Type B pancreatic cell (in vitro differentiated cells): ENCODE data around the gene SLC35F1. TPM values are rescaled to one million over a fixed set of nuclear protein-coding genes. Genes with fewer than 3 reads are reported as not detected.

Source experiments
- DNase-seq: peaks from one replicate; pipeline ENCODE4 v3.0.0; 2021; ENCODE audit warnings: mixed read lengths; ENCODE audit not compliant: unreplicated experiment; ENCODE audit errors: extremely low spot score
- H3K27ac Mint-ChIP-seq: 2 replicates; pipeline ENCODE4 v1.8.0; 2021; ENCODE audit warnings: mild to moderate bottlenecking, mixed read lengths
- H3K27me3 Mint-ChIP-seq: 2 replicates; pipeline ENCODE4 v1.8.0; 2021; ENCODE audit warnings: mixed read lengths
- H3K36me3 Mint-ChIP-seq: 2 replicates; pipeline ENCODE4 v1.8.0; 2021; ENCODE audit warnings: mixed read lengths
- H3K4me1 Mint-ChIP-seq: one replicate; pipeline ENCODE4 v1.8.0; 2021; ENCODE audit warnings: mixed read lengths; ENCODE audit not compliant: unreplicated experiment
- H3K4me3 Mint-ChIP-seq: 2 replicates; pipeline ENCODE4 v1.8.0; 2021; ENCODE audit warnings: mild to moderate bottlenecking, mixed read lengths
- H3K9me3 Mint-ChIP-seq: 2 replicates; pipeline ENCODE4 v1.8.0; 2021; ENCODE audit warnings: mixed read lengths
- CTCF ChIP-seq: fragments of 200-600 bp; sonication (generic); conservative IDR thresholded peaks from 2 replicates; pipeline ENCODE4 v1.5.0; 2021; ENCODE audit warnings: antibody characterized with exemption, mild to moderate bottlenecking
- total RNA-seq: library from RNA; stranded (reverse); gene quantifications from 2 replicates; pipeline ENCODE4 v1.2.1, GENCODE V29; 2021; ENCODE audit warnings: low replicate concordance

Gene SLC35F1
- total RNA-seq, 1 donor from 2014 or later = 6.1 TPM

- Mint-ChIP-seq H3K36me3 (no peaks in the 10 kb centered on the region), H3K9me3 (no peaks in the 10 kb centered on the region), H3K4me3 (no peak overlapping the region), H3K27me3 (no peaks in the 10 kb centered on the region), H3K27ac (no peak overlapping the region), H3K4me1 (no peaks in the 10 kb centered on the region)
- DNase-seq = no peak
- no peak for TF ChIP-seq CTCF
These were observed 216.5 kb downstream of the SLC35F1 start for GRCh38 chr6:118123503-118124037.

GRCh38 chr6:118124851-118125250 is 217.8 kb downstream of the SLC35F1 start:
- H3K27me3 Mint-ChIP-seq = peaks cover 3% of the 10 kb centered on the region
- no peak overlapping the region for H3K4me3 Mint-ChIP-seq
- H3K27ac Mint-ChIP-seq = no peak overlapping the region
- H3K4me1 Mint-ChIP-seq = no peaks in the 10 kb centered on the region
- H3K36me3 Mint-ChIP-seq = no peaks in the 10 kb centered on the region
- no peak for DNase-seq
- TF ChIP-seq CTCF = no peak
- H3K9me3 Mint-ChIP-seq = no peaks in the 10 kb centered on the region

GRCh38 chr6:118128755-118129154 is 221.7 kb downstream of the SLC35F1 start:
- H3K4me1 Mint-ChIP-seq = no peaks in the 10 kb centered on the region
- H3K4me3 Mint-ChIP-seq = no peak overlapping the region
- TF ChIP-seq CTCF = no peak
- DNase-seq = no peak
- no peaks in the 10 kb centered on the region for H3K36me3 Mint-ChIP-seq
- no peak overlapping the region for H3K27ac Mint-ChIP-seq
- H3K27me3 Mint-ChIP-seq = peaks cover 3% of the 10 kb centered on the region
- H3K9me3 Mint-ChIP-seq = no peaks in the 10 kb centered on the region

- H3K9me3 Mint-ChIP-seq = no peaks in the 10 kb centered on the region
- no peaks in the 10 kb centered on the region for H3K36me3 Mint-ChIP-seq
- no peak for DNase-seq
- H3K27me3 Mint-ChIP-seq = peaks cover under 1% of the 10 kb centered on the region
- no peak overlapping the region for H3K27ac Mint-ChIP-seq
- no peak overlapping the region for H3K4me3 Mint-ChIP-seq
- H3K4me1 Mint-ChIP-seq = no peaks in the 10 kb centered on the region
- TF ChIP-seq CTCF = no peak
These were observed 227.1 kb downstream of the SLC35F1 start for GRCh38 chr6:118134206-118134605.

GRCh38 chr6:118134736-118135135 is 227.7 kb downstream of the SLC35F1 start:
- H3K4me1 Mint-ChIP-seq = no peaks in the 10 kb centered on the region
- H3K27me3 Mint-ChIP-seq = no peaks in the 10 kb centered on the region
- no peak overlapping the region for H3K4me3 Mint-ChIP-seq
- H3K9me3 Mint-ChIP-seq = no peaks in the 10 kb centered on the region
- H3K27ac Mint-ChIP-seq = no peak overlapping the region
- no peaks in the 10 kb centered on the region for H3K36me3 Mint-ChIP-seq
- no peak for TF ChIP-seq CTCF
- no peak for DNase-seq

- no peak for TF ChIP-seq CTCF
- DNase-seq = no peak
- Mint-ChIP-seq H3K4me3 (no peak overlapping the region), H3K4me1 (no peaks in the 10 kb centered on the region), H3K36me3 (no peaks in the 10 kb centered on the region), H3K27me3 (no peaks in the 10 kb centered on the region), H3K9me3 (no peaks in the 10 kb centered on the region), H3K27ac (no peak overlapping the region)
These were observed 228.3 kb downstream of the SLC35F1 start for GRCh38 chr6:118135371-118135770.
